Astrocyte of the hippocampus (primary cell): ENCODE results near the gene MRRF.
A peak's percentile ranks its signal among the peaks of the same experiment; 100 is the strongest.

Source experiments
- DNase-seq: peaks from one replicate; pipeline ENCODE4 v3.0.0; 2011; ENCODE audit warnings: low read depth, low spot score

The MRRF gene

GRCh38 chr9:122332644-122333043, 68.0 kb downstream of the MRRF start:
- no peak for DNase-seq

GRCh38 chr9:122333169-122333808, 68.6 kb downstream of the MRRF start:
- no peak for DNase-seq

GRCh38 chr9:122334916-122335315, 70.2 kb downstream of the MRRF start:
- peak; percentile 60 for DNase-seq

GRCh38 chr9:122336189-122336588, 71.5 kb downstream of the MRRF start:
- DNase-seq = no peak

- no peak for DNase-seq
Observed at GRCh38 chr9:122336866-122337555, 72.3 kb downstream of the MRRF start.

- no peak for DNase-seq
Observed at GRCh38 chr9:122337556-122337929, 72.9 kb downstream of the MRRF start.

- no peak for DNase-seq
Observed at GRCh38 chr9:122338536-122338935, 73.9 kb downstream of the MRRF start.

- DNase-seq = no peak
Observed at GRCh38 chr9:122338994-122339393, 74.3 kb downstream of the MRRF start.

GRCh38 chr9:122339579-122339978, 74.9 kb downstream of the MRRF start:
- DNase-seq = no peak

GRCh38 chr9:122340161-122340560, 75.5 kb downstream of the MRRF start:
- no peak for DNase-seq

GRCh38 chr9:122342323-122343050, 77.8 kb downstream of the MRRF start:
- DNase-seq = no peak

- DNase-seq = peak; percentile 52
Observed at GRCh38 chr9:122346478-122347347, 82.0 kb downstream of the MRRF start.

- DNase-seq = peak; percentile 44
Observed at GRCh38 chr9:122347348-122348287, 82.9 kb downstream of the MRRF start.

- no peak for DNase-seq
Observed at GRCh38 chr9:122348288-122348777, 83.7 kb downstream of the MRRF start.

GRCh38 chr9:122348791-122349190, 84.1 kb downstream of the MRRF start:
- no peak for DNase-seq

GRCh38 chr9:122349201-122349600, 84.5 kb downstream of the MRRF start:
- DNase-seq = no peak

- peak; percentile 89 for DNase-seq
Observed at GRCh38 chr9:122350577-122351355, 86.1 kb downstream of the MRRF start.

- DNase-seq = no peak
Observed at GRCh38 chr9:122354536-122355199, 90.0 kb downstream of the MRRF start.

- DNase-seq = no peak
Observed at GRCh38 chr9:122355336-122355875, 90.7 kb downstream of the MRRF start.
